Endothelial cell of umbilical vein (primary cell): ENCODE measurements around the gene STRA8. TPM values are rescaled to one million over a fixed set of nuclear protein-coding genes. Genes with fewer than 3 reads are reported as not detected.

Source experiments
- BruUV-seq: library from RNA; stranded (reverse); fragments of 400-500 nt; replicated peaks from 2 replicates; lab custom pipeline; 2021; lab: Mats Ljungman, UMichigan
- CTCF ChIA-PET: fragments of 300-600, 350-600 bp; sonication (Branson Sonifier 250); formaldehyde crosslinking; loops from one replicate; lab custom pipeline; 2021; ENCODE audit warnings: antibody characterized with exemption, inconsistent platforms; lab: Charles Lee
- POLR2A ChIA-PET: fragments of 300-600, 350-600 bp; sonication (Branson Sonifier 250); formaldehyde crosslinking; loops from one replicate; lab custom pipeline; 2021; ENCODE audit warnings: antibody characterized with exemption, inconsistent platforms; lab: Charles Lee
- DNase-seq: peaks from one replicate; pipeline ENCODE4 v3.0.0-alpha.2; 2011; ENCODE audit warnings: low read depth, low spot score
- FAIRE-seq: peaks from 2 replicates; lab custom pipeline; 2011; peaks lifted over from hg19 to GRCh38; lab: Jason Lieb, UNC
- H2AFZ ChIP-seq: 2 replicates; pipeline ENCODE4 v1.6.0; 2012; ENCODE audit warnings: low read depth, low read length, control low read depth, inconsistent platforms
- H3K27ac ChIP-seq: 2 replicates; pipeline ENCODE4 v1.5.1; 2011; ENCODE audit warnings: low read depth, mild to moderate bottlenecking, control low read depth, low read length, moderate library complexity; ENCODE audit not compliant: insufficient read depth
- H3K27me3 ChIP-seq, 2 experiments: 2 replicates each; pipeline versions ENCODE4 v1.6.0 to v1.6.1; 2011; ENCODE audit warnings: low read length in 2 of 2, mixed read lengths in 1 of 2; ENCODE audit not compliant: control insufficient read depth in 2 of 2, insufficient read depth in 2 of 2
- H3K36me3 ChIP-seq, 2 experiments: 2 replicates in 1 of 2; 3 replicates in 1 of 2; pipeline ENCODE4 v1.5.1; 2011; ENCODE audit warnings: low read length in 2 of 2, mild to moderate bottlenecking in 1 of 2, moderate library complexity in 1 of 2; ENCODE audit not compliant: control insufficient read depth in 2 of 2, insufficient read depth in 2 of 2; ENCODE audit errors: extremely low read depth in 1 of 2
- H3K4me1 ChIP-seq: 3 replicates; pipeline ENCODE4 v1.5.1; 2011; ENCODE audit warnings: mild to moderate bottlenecking, low read length; ENCODE audit not compliant: control insufficient read depth, insufficient read depth; ENCODE audit errors: extremely low read depth
- H3K4me2 ChIP-seq: 2 replicates; pipeline ENCODE4 v1.6.1; 2011; ENCODE audit warnings: low read length, control low read depth, mixed read lengths; ENCODE audit not compliant: insufficient read depth
- H3K4me3 ChIP-seq, 3 experiments: fragments of 200-600 bp in 1 of 3; sonication (generic), shearing (Covaris generic) in 1 of 3; replicated peaks in 1 of 3; 2 replicates each; pipeline ENCODE4 v1.5.1; 2011 to 2016; ENCODE audit warnings: control low read depth in 3 of 3, low read length in 3 of 3, mild to moderate bottlenecking in 2 of 3, inconsistent platforms in 1 of 3, low read depth in 1 of 3, moderate library complexity in 1 of 3; ENCODE audit not compliant: insufficient read depth in 1 of 3
- H3K79me2 ChIP-seq: 2 replicates; pipeline ENCODE4 v1.6.0; 2012; ENCODE audit warnings: low read length, inconsistent platforms; ENCODE audit not compliant: control insufficient read depth, insufficient read depth
- H3K9ac ChIP-seq: replicated peaks from 2 replicates; pipeline ENCODE3; 2011; ENCODE audit warnings: low read length, control low read depth; ENCODE audit not compliant: insufficient read depth; ENCODE audit errors: extremely low read depth
- H3K9me1 ChIP-seq: replicated peaks from 3 replicates; pipeline ENCODE4 v1.6.0; 2011; ENCODE audit warnings: mild to moderate bottlenecking, low read length; ENCODE audit not compliant: control insufficient read depth, insufficient read depth; ENCODE audit errors: extremely low read depth
- H3K9me3 ChIP-seq: replicated peaks from 2 replicates; pipeline ENCODE4 v1.5.1; 2012; ENCODE audit warnings: low read length, inconsistent platforms; ENCODE audit not compliant: control insufficient read depth, insufficient read depth
- H4K20me1 ChIP-seq: replicated peaks from 2 replicates; pipeline ENCODE3; 2011; ENCODE audit warnings: mild to moderate bottlenecking, low read length; ENCODE audit not compliant: control insufficient read depth, insufficient read depth; ENCODE audit errors: extremely low read depth
- EZH2 ChIP-seq: IDR thresholded peaks from 2 replicates; pipeline ENCODE4 v1.6.1; 2012; ENCODE audit warnings: borderline replicate concordance, low read depth, mild to moderate bottlenecking, moderate library complexity, low read length, inconsistent platforms; ENCODE audit not compliant: severe bottlenecking
- GATA2 ChIP-seq: IDR thresholded peaks from 2 replicates; pipeline ENCODE4 v1.7.0; 2011; ENCODE audit warnings: low read depth, mild to moderate bottlenecking, moderate library complexity, mixed read lengths, low read length; ENCODE audit not compliant: insufficient read length, insufficient read depth
- MYC ChIP-seq: IDR thresholded peaks from one replicate; pipeline ENCODE4 v1.6.1; 2011; ENCODE audit warnings: mild to moderate bottlenecking, low read depth, low read length
- POLR2A ChIP-seq: IDR thresholded peaks from 2 replicates; pipeline ENCODE4 v1.6.1; 2012; ENCODE audit warnings: low read depth, mild to moderate bottlenecking, control low read depth, low read length
- POLR2AphosphoS5 ChIP-seq: IDR thresholded peaks from 2 replicates; pipeline ENCODE4 v1.6.1; 2012; ENCODE audit warnings: low read depth, mild to moderate bottlenecking, control low read depth, low read length, moderate library complexity; ENCODE audit not compliant: insufficient read depth
- dilution Hi-C: fragments of 300-500 bp; cut with MboI; formaldehyde crosslinking; loops from one replicate; pipeline ENCODE4 v1.15.0; 2019; ENCODE audit warnings: low sequenced_read_pairs; ENCODE audit not compliant: extremely low pct_ligation_motif_present
- intact Hi-C: fragments of 100-400 bp; cut with micrococcal nuclease; formaldehyde crosslinking; loops from one replicate; pipeline ENCODE4 v1.10.0; 2022
- polyA plus RNA-seq, 4 experiments: library from polyadenylated mRNA; depleted of rRNA in 3 of 4; stranded (reverse) in 3 of 4; unstranded in 1 of 4; fragments of >200 nt; gene quantifications; 2 replicates each; pipeline versions ENCODE4 v1.2.1 to v1.2.3, GENCODE V29; 2011 to 2012; ENCODE audit warnings: missing spikeins in 1 of 4
- total RNA-seq: library from RNA; stranded (reverse); gene quantifications from 2 replicates; pipeline ENCODE4 v1.2.3, GENCODE V29; 2021

STRA8 gene
- total and polyA plus RNA-seq, 2 donors (not counting 3 experiments of a cell fraction or from before 2014, with no cell fraction given), result not detected

DNA sequence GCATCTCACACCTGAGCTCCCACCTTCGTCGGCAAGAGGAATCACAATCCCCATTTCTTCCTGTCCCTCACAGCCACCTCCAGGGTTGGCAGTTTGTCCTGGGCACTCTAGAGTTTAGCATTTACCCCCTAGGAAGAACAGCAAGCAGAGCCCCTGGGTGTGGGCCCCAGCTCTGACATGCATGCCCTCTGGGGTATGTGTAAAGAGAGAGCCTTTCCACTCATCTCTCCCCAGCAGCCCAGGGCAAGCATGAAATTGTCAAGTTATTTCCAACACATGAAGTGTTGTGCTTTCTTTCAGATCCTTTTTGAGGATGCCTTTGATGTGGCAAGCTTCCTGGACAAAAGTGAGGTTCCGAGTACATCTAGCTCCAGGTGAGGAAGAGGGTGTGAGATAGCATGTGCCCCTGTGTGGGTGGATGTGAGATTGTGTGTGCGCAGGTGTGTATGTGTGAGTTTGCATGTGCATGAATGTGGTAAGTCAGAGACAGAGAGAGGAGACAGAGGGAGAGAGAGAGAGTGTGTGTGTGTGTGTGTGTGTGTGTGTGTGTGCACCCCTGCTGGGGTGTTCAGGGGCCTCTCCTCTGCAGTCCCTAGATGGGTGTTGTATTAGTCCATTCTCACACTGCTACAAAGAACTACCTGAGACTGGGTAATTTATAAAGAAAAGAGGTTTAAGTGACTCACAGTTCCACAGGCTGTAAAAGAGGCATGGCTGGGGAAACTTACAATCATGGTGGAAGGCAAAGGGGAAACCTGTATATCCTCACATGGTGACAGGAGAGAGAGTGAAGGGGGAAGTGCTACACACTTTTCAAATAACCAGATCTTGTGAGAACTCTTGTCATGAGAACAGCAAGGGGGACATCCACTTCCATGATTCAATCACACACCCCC is 18.1 kb downstream of the STRA8 start:
- no TSS peak for BruUV-seq
- no peak overlapping the region for H3K4me3 ChIP-seq
- peaks cover 18% of the 10 kb centered on the region for H3K4me1 ChIP-seq
- H3K27ac ChIP-seq, result no peak overlapping the region
- no peaks in the 10 kb centered on the region for H3K9me3 ChIP-seq
- no peak for DNase-seq
- ChIA-PET CTCF (interaction anchor here (1.3 kb wide), 1 partner anchor 22 kb away, joined by 3 read pairs; no protein-coding TSS in a partner anchor), POLR2A (no interaction called here)
- TF ChIP-seq GATA2 (no peak), POLR2A (no peak), EZH2 (no peak), POLR2AphosphoS5 (no peak), MYC (no peak)
- dilution Hi-C loops (no loop called here), intact Hi-C loops (no loop called here)
- no peaks in the 10 kb centered on the region for H4K20me1 ChIP-seq
- H3K9me1 ChIP-seq, result no peaks in the 10 kb centered on the region
- no peak for FAIRE-seq
- no peaks in the 10 kb centered on the region for H3K27me3 ChIP-seq
- H3K9ac ChIP-seq, result no peak overlapping the region
- H2AFZ ChIP-seq, result no peak overlapping the region
- H3K79me2 ChIP-seq, result no peaks in the 10 kb centered on the region
- no peak overlapping the region for H3K4me2 ChIP-seq
- H3K36me3 ChIP-seq, result no peaks in the 10 kb centered on the region
